Measurements from ENCODE around the gene DRICH1.
"Not testable (repeated sequence)": the region's sequence is repeated elsewhere in the genome, so short reads cannot be mapped to it uniquely, and the experiment has no call there.

DRICH1 gene

DNA sequence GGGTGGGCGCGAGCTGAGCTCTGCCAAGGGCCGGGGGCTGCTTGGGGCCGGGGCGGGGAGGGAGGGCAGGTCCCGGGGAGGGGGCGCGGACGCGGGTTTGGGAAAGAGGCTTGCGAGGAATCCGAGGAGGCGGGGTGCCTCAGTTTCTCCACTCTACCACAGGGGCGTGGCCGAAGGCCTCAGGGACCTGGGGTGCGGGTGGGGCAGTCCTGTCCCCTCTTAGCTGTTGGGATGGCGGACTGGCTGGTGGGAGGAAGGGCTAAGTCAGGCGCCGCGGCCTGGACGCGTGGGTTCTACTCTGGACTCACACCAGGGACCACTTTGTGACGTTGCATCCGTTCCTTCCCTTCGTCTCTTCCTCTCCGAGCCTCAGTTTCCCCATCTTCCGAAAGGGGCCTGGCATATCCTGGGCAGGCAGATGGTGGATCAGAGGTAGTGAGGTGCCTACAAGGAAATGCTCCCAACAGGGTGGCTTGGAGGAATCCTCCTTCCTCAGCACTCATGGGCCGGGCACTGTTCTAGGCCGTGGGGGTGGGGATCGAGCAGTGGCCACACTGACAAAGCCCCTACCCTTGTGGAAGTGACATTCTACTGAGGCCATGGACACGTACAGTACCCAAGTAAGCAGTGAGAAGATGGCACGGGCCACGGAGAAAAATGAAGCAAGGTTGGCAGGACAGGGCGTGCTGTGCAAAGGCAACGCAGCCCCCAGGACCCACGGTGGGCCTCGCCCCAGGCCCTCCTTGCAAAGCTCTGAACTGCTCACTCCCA is 65.2 kb downstream of the DRICH1 start:
- TF ChIP-seq, protein P1, sequence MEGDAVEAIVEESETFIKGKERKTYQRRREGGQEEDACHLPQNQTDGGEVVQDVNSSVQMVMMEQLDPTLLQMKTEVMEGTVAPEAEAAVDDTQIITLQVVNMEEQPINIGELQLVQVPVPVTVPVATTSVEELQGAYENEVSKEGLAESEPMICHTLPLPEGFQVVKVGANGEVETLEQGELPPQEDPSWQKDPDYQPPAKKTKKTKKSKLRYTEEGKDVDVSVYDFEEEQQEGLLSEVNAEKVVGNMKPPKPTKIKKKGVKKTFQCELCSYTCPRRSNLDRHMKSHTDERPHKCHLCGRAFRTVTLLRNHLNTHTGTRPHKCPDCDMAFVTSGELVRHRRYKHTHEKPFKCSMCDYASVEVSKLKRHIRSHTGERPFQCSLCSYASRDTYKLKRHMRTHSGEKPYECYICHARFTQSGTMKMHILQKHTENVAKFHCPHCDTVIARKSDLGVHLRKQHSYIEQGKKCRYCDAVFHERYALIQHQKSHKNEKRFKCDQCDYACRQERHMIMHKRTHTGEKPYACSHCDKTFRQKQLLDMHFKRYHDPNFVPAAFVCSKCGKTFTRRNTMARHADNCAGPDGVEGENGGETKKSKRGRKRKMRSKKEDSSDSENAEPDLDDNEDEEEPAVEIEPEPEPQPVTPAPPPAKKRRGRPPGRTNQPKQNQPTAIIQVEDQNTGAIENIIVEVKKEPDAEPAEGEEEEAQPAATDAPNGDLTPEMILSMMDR (IDR thresholded peaks at IDR 0.05; ENCODE audit: insufficient read depth, low read depth, low read length, missing control alignments), result no peak
- H3K4me3 ChIP-seq (ENCODE audit: low read length), result no peak overlapping the region
- no peak for DNase-seq (ENCODE audit: low read depth)

DNA sequence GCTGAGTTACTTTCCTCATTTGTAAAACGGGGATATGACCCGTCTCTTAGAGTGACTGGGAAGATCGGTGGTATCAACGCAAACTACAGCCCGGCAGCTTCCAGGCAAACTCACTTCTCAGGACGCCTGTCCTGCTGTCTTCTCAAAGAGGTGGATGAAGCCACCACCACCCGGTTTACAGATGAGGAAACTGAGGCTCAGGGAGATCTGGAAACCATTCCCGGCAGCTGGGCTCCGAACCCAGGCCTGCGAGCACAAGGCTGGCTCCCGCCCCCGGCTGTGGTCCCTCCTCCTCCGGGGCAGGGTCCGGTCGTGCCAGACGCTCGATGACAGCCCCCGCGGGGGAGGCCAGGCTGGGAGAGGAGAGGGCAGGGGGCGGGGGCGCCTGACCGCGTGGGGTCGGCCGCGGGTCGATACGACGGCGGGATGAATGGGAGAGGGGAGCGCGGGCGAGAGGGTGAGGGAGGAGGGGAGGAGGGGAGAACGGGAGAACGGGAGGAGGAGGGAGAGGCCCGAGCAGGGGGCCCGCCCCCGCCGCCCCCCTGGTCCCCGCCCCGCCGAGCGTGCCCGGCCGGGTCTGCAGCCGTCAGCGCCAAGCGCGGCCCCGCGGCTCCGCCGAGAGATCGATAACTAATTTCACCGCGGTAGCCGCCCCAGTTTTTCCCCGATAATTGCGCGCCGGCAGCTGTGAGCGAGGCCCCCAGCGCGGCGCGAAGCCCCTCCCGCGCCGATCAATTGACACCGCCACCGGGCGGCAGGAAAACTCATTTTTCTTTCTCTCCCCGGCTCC is 66.0 kb downstream of the DRICH1 start:
- no peak for DNase-seq (ENCODE audit: low read depth)
- H3K4me3 ChIP-seq (ENCODE audit: low read length), result no peak overlapping the region
- TF ChIP-seq, protein P1 (IDR thresholded peaks at IDR 0.05; ENCODE audit: insufficient read depth, low read depth, low read length, missing control alignments), result no peak

DNA sequence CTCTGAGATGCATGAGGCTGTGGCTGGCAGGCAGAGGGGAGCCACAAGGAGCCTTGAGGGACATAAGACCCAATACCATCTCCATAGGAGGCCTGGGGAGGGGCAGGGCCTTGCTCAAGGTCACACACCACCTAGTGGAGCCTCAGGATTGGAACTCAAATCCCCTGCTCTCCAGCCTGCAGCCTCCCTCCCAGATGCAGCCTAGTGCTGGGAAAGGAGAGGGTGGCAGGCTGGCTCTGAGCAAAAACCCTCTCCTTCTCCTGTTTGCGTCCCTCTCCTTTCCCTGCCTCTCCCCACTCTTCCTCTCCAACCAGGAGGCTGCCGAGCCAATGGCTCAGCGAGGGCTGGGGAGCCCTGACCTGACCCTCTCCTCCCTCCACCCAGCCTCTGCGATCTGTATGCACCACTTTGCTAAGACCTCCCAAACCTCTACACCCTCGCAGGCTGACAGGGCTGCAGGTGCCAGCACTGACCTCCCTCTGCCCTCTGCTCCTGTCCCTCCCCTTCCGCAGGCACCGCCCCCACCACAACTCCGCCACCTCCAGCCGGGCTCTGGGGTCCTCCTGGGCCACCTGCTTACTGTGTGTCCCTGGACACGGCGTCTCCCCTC is 66.7 kb downstream of the DRICH1 start:
- H3K4me3 ChIP-seq (ENCODE audit: low read length), result no peak overlapping the region
- TF ChIP-seq, protein P1 (IDR thresholded peaks at IDR 0.05; ENCODE audit: insufficient read depth, low read depth, low read length, missing control alignments), result no peak
- DNase-seq (ENCODE audit: low read depth), result no peak

DNA sequence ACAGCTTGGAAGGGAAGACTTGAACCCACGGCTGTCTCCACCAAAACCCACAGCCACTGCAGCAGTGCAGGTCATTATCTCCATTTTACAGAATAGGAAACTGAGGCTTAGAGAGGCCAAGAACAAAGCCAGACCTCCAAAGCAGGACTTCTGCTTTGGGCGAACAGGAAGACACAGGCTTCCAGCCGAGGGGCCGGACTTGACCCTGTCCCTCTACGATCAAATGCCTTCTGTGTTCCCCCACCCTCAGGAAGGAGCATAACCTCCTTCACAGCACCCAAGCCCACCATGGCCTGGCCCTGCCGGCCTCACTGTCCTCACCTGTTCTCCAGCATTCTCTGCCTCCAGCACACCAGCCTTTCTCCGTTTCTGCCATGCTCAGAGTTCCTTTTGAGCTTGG is 67.8 kb downstream of the DRICH1 start:
- TF ChIP-seq, protein P1 (IDR thresholded peaks at IDR 0.05; ENCODE audit: insufficient read depth, low read depth, low read length, missing control alignments), result no peak
- DNase-seq (ENCODE audit: low read depth), result no peak
- no peak overlapping the region for H3K4me3 ChIP-seq (ENCODE audit: low read length)

DNA sequence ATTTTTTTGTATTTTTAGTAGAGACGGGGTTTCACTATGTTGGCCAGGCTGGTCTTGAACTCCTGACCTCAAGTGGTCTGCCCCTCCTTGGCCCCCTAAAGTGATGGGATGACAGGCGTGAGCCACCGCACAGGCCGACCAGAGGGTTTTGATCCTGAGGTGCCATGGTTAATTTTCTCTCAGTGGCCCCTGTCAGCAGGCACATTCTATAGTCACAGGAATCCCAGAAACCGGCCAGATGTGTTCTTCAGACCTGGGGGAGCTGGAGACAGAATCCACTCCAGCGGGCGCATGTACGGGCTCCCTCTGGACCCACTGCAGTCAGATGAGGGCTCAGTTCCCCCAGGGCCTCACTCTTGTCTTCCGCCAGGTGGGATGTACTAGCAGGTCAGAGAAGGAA is 69.0 kb downstream of the DRICH1 start:
- DNase-seq (ENCODE audit: low read depth), result no peak
- no peak overlapping the region for H3K4me3 ChIP-seq (ENCODE audit: low read length)
- TF ChIP-seq, protein P1 (IDR thresholded peaks at IDR 0.05; ENCODE audit: insufficient read depth, low read depth, low read length, missing control alignments), result no peak

DNA sequence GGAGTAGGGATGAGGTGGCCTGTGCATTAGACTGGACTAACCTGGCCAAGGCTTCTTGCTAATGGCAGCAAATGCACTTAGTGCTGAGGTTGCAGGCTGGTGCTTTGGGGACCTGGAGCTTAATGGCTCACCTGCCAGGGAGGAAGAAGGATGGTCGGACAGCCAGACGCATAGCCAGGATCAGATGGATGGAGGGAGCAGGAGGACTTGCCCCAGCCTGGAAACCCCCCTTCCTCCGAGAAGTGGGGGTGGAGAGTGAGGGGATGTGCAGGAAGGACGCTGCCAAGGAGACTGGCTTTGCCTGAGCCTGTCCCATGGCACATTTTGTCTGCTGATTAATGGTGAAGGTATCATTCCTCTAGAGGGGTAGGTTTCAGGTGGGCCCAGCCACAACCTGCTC is 69.9 kb downstream of the DRICH1 start:
- TF ChIP-seq, protein P1 (IDR thresholded peaks at IDR 0.05; ENCODE audit: insufficient read depth, low read depth, low read length, missing control alignments), result no peak
- DNase-seq (ENCODE audit: low read depth), result no peak
- no peak overlapping the region for H3K4me3 ChIP-seq (ENCODE audit: low read length)

DNA sequence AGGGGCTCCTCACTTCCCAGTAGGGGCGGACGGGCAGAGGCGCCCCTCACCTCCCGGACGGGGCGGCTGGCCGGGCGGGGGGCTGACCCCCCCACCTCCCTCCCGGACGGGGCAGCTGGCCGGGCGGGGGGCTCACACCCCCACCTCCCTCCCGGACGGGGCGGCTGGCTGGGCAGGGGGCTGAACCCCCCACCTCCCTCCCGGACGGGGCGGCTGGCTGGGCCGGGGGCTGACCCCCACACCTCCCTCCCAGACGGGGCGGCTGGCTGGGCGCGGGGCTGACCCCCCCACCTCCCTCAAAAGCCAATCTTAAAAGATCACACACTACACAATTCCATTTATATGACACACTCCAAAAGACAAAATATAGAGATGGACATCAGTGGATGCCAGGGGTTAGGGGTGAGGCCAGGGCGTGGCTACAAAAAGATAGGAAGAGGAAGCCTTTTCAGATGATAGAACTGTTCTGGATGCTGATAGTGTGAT is 71.1 kb downstream of the DRICH1 start:
- not testable (repeated sequence) for H3K4me3 ChIP-seq (ENCODE audit: low read length); DNase-seq (ENCODE audit: low read depth)

DNA sequence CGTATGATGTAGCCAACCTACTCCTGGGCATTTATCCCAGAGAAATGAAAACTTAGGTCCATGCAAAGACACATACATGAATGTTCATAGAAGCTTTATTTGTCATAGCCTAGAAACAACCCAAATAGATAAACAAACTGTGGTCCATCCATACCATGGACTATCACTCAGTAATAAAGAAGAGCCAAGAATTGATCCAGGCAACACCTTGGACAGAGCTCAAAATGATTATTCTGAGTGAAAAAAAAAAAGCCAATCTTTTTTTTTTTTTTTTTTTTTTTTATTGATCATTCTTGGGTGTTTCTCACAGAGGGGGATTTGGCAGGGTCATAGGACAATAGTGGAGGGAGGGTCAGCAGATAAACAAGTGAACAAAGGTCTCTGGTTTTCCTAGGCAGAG is 71.9 kb downstream of the DRICH1 start:
- DNase-seq (ENCODE audit: low read depth); H3K4me3 ChIP-seq (ENCODE audit: low read length): not testable (repeated sequence)

Data from epithelial cell of esophagus (primary cell).